Ammon's horn (tissue), 1 donor: Measurements from ENCODE around the gene INAFM2.
A peak's percentile ranks its signal among the peaks of the same experiment; 100 is the strongest.

ENCODE experiments used
- DNase-seq: peaks from one replicate; pipeline ENCODE4 v3.0.0-alpha.2; 2016; ENCODE audit warnings: low spot score

The INAFM2 gene

GRCh38 chr15:40329804-40330203 is 6.3 kb downstream of the INAFM2 start:
- no peak for DNase-seq

GRCh38 chr15:40330368-40330836 is 6.9 kb downstream of the INAFM2 start:
- peak; percentile 74 for DNase-seq

DNA sequence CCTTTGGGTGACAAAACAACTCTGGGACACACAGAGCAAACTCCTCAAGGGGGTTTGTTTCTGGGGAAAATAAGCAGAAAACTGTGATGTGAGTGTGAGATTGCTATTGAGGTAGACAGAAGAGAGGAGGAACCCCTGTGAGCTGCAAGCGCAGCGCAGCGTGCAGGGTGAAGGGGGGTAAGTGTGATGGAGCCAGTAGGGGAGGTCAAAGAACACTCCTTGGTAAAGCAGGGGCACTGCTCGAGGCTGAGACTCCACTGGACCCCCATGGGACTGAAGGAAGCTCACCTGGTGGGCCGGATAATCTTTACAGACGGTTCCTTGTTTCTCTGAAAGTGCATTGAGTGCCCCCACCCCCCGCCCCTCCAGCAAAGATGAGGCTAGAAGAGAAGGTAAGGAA is 7.5 kb downstream of the INAFM2 start:
- no peak for DNase-seq

- DNase-seq: no peak
Observed at GRCh38 chr15:40331637-40332036, 8.1 kb downstream of the INAFM2 start.

GRCh38 chr15:40332113-40332781 is 8.8 kb downstream of the INAFM2 start:
- DNase-seq: no peak

GRCh38 chr15:40333922-40334492 is 10.5 kb downstream of the INAFM2 start:
- DNase-seq: peak; percentile 86

- no peak for DNase-seq
Observed at GRCh38 chr15:40334541-40334940, 11.0 kb downstream of the INAFM2 start.

DNA sequence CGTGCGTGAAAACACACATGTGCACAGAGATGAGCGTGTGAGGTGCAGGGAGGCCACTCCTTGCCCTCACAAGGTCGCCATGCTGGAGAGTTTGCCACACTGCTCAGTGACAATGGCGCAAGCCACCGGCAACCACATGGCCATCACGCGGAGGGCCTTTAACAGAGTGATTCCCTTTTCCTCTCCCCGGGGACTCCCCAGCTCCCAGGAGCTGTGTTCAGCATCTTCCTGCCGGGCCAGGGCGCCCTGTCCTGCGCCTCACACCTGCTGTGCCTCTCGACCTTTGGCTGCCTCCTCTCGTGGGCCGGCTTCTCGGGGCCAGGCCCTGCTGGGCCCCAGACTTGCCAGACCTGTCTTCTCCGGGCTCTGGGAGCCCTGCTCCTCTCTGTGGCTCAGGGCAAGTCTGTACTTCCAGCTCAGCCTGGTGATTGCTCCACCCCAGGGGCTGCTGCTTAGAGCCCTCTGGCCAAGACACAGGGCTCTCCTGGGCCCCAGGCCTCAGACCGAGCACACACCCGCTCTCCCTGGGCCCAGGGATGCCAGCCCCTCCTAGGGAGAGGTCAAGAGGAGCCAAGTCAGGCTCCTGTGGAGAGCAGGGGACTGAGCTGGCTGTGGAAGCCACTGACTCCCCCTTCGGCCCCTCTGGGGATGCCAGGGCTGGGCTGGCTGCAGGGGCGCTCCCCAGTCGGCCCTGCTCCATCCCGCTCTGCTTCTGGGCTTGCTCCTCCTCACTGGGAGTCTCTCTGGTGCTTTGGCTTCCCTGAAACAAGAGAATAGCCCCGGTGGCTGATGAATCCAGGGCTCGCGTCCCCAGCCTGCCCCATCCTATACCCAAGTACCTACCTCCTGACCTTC is 11.7 kb downstream of the INAFM2 start:
- DNase-seq: no peak

DNA sequence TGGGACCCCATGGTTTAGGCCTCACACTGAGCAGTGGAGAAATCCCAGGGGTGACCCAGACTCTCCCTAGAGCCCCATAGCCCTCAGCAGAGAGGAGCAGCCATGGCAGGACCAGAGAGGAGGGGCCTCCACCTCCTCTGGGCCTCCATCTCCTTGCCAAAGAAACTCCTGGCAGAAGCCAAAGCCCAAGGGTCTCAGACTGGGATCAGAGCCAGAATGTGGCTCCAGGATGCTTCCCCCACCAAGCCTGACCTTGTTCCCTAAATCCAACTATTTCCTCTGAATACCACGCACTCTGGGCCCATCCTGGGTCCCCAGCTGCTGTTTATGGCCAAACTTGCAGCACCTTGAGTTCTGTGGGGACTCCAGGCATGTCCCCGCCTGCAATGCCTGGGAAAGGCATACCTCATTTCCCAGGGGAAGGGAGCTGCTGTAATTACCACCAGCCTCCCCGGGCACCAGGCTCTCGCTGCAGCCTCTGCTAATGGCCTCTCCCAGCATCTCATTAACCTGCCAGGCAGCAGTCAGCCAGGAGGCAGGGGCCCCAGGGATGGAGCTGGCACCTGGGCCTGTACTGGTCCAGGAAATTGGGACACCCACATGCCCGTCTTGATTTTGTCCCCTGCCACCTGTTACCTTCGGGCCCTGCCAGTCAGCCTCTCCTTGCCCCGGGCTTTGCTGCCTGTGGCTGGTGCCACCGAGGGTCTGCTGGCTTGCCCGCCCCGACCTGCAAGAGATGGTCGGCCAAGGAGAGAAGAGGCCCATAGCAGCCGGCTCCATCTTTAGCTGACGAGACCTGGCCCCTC is 12.6 kb downstream of the INAFM2 start:
- DNase-seq: no peak

DNA sequence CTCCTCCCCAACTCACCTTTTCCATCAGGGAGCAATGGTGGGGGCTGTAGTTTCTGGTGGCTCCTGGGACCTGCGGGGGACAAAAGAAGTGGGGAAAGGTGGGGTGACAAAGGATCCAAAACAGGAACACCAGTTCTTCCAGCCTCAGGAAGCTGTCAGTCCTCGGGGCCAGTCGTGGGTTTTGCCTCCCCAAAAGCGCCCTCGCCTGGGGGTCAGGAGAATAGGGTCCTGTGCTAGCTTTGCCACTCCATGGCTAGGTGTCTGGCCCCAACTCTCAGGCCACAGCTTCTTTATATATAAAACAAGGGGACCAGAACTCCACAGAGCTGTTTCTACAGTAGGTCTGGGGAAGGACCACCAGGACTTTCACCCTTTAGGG is 13.2 kb downstream of the INAFM2 start:
- no peak for DNase-seq

GRCh38 chr15:40337597-40337996 is 14.1 kb downstream of the INAFM2 start:
- no peak for DNase-seq

DNA sequence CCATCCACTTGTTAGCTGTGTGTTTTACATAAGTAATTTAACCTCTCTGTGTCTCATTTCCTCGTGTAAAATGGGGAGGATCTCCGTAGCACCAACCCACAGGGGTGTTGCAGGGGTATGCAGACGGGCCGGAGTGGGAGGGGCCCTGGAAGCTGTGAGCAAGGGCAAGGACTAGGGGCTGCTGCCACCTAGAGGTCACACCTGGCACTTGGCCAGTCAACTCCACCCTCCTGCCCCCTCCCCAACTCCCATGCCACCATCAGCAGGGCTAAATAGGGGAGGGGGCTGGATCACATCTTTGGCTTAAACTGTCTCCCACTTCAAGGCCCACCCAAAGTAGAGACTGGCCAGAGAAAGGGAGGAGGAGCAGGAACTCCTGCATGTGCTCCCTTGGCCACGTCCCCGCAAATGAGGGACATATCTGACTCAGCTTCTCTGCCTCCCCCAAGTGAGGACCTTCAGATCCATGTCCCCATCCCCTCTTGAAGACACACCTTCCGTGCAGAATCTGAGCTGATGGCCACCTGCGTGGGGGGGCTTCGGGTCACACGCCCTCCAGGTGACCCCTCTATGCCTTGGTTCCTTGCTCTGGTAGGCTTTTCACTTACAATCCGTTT is 14.7 kb downstream of the INAFM2 start:
- peak; percentile 78 for DNase-seq

DNA sequence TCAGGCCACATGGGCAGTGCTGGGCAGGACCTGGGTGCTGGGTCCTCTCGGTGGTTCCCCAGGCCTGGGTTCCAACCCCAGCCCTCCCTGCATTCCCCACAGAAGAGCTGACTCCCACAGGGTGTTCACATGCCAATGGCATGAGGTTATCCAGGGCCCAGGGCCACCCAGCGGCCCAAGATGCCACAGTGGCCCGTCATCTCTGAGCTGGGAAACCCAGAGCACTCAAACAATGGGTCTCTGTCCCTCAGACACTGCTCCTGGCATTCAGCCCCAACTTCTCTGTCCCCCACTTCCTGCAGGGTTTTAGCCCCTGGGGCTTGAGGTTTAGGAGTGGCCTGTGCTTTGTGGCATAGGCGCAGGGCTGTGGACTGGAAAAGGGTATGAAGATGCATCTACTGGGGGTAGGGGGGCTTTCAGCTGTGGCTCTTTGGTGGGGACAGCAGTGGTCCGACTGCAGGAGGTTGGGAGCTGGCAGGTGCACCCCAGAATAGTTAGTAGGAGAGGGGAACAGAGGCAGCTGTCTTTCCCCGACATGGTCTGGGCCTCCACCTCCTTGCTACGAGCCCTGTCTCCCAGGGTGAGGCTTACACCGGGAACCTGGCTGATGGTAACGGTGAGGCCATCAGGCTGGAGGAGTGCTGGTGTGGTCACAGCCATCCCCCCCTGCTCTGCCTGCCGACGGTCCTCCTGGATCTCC is 15.6 kb downstream of the INAFM2 start:
- peak; percentile 83 for DNase-seq

DNA sequence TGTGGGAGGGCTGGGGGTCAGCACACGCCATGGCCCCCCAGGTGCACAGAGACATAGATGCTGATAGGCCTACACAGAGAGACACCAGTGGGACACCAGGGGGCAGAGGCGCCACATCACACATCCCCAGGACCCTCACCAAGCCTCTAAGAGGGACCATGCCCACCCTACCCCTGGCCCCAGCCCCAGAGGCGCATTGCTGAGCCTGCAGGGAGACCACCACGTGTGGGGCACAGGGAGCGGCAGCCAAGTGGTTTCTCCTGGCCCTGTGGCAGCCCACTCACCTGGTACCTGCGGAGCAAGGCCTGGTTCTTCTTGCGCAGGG is 16.1 kb downstream of the INAFM2 start:
- DNase-seq: no peak

DNA sequence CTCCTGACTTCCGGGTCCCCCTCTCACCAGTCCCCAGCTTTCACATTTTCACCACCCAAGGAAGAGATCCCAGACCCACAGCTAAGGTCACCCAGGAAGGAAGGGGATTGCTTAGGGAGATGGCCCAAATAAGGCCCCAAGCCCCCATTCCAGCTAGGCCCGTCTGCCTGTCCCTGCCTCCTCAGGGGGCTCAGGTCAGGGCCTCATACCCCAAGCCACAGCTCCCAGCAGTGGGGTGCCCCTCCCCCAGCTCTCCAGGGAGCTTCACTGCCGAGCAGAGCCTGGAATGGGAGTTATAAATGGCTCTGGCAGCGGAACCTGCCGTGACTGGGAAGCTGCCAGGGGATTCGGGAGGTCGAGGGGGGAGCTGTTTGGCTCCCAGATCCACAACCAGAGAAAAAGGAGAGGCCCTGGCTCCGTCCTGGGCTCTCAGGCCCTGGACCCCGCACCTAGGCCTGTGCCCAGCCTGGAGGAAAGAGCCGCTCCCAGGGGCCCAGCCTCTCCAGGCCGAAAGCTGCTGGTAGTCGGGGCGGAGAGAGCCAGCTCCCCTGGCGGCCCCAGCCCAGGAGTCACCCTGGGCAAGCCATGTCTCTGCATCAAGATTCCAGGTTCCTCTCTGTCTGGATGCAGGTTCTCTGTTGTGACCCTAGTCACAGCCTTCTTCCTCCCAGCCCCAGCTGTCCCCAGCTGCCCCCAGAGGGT is 16.7 kb downstream of the INAFM2 start:
- DNase-seq: peak; percentile 67

GRCh38 chr15:40340740-40341400 is 17.4 kb downstream of the INAFM2 start, which contains the start of gene CCDC9B:
CCDC9B (minus strand) TSS chr15:40340939; CDS start chr15:40340819, 120 bp downstream.
- DNase-seq: peak; percentile 92

DNA sequence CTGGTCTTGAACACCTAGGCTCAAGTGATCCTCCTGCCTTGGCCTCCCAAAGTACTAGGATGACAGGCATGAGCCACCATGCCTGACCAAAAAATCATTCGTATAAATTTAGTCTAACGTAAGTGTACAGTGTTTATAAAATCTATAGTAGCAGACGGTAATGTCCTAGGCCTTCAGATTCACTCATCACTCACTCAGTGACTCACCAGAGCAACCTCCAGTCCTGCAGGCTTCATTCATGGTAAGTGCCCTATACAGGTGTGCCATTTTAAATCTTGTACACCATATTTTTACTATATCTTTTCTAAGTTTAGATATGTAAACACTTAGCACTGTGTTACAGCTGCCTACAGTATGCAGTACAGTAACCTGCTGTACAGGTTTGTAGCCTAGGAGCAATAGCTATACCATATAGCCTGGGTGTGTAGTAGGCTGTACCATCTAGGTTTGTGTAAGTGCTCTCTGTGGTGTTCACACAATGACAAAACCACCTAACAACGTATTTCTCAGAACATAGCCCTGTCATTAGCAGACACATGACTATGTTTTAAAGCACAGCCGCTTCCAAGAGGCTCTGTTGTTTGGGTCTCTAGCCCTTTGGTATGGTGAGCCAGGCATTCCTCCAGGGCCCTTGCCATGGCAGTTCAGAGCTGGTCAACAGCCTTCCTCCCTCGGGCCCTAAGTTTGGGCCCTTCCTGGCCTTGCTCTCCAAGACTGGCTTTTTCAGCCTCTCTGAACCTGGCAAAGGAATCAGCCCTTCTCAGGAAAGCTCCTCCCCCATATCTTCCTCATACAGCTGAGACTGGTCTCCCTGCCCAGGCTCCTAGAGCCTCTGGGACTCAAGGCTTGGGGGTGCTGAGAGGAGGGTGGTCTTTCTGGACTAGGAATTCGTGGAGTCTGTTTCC is 19.2 kb downstream of the INAFM2 start:
- no peak for DNase-seq

DNA sequence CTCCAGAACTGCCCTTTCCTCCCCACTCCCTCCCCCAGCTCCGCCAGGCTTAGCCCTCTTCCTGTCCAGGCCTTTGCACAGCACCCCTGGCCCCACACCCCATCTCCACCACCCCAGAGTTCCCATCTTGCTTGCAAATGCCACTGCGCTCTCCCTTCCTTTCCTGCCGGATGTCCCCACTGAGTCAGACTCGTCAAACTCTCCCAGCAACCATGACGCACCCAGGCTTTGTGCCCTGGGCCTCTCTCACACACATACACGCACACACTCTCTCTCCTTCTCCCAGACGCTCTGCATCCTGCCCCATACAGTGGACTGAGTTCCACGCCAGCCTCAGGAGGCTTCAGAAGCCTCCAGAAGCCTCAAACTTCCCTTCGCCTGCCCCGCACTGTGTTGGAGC is 20.0 kb downstream of the INAFM2 start:
- DNase-seq: no peak

DNA sequence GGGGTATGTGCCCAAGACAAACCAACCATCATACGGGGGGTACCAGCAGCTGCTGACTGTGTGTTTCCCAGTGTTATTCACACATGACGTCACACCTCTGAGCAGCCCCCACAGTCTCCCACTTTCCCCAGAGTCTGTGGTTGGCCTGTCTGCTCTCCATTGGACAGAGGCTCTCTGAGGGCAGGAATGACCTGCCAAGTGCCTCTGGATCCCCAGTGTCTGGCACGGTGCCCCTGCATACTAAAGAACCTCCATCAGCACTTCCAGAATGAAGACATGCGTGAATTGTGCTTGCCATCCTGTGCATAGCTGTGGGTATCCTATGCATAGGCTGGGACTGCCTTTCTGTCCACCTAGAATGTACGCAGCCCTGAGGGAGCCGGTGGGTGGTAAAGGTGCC is 20.7 kb downstream of the INAFM2 start:
- no peak for DNase-seq
